ENCODE results near the gene SRRM5.

Gene SRRM5

DNA sequence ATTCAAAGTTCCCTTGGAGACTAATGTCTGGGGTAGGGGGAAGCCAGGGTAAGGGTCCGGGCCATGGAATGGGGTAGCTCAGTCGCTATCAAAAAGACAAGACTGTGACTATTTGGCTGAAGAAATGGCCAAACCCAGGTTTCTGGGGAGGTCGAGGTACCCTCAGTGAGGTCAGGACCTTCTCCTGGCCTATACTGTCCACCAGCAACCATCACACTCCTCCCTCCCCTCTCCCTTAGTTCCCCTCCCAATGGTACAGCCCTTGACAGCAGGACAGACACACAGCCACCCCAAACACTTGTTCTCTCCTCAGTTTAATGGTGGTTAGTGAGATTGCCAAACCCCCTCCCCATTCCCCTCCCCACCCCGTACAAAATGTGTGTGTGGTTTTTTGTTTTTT lies 10.2 kb downstream of the SRRM5 start:
- no peak for TF ChIP-seq CTCF (IDR thresholded peaks at IDR 0.05; ENCODE audit: insufficient read depth, low read length, poor library complexity, severe bottlenecking)
- Histone ChIP-seq H3K4me3 (replicated peaks; ENCODE audit: low read depth, low read length) (no peak overlapping the region), H3K27me3 (replicated peaks; ENCODE audit: control insufficient read depth, insufficient read depth, low read length) (no peaks in the 10 kb centered on the region), H3K36me3 (ENCODE audit: control insufficient read depth, insufficient read depth, low read length) (no peaks in the 10 kb centered on the region)
- DNase-seq (ENCODE audit: extremely low read depth, insufficient read length), result no peak

GRCh38 chr19:43622956-43623355 lies 11.1 kb downstream of the SRRM5 start:
- H3K27me3 ChIP-seq (replicated peaks; ENCODE audit: control insufficient read depth, insufficient read depth, low read length), result no peaks in the 10 kb centered on the region
- no peak for DNase-seq (ENCODE audit: extremely low read depth, insufficient read length)
- H3K4me3 ChIP-seq (replicated peaks; ENCODE audit: low read depth, low read length), result no peak overlapping the region
- TF ChIP-seq CTCF (IDR thresholded peaks at IDR 0.05; ENCODE audit: insufficient read depth, low read length, poor library complexity, severe bottlenecking), result no peak
- no peaks in the 10 kb centered on the region for H3K36me3 ChIP-seq (ENCODE audit: control insufficient read depth, insufficient read depth, low read length)

DNA sequence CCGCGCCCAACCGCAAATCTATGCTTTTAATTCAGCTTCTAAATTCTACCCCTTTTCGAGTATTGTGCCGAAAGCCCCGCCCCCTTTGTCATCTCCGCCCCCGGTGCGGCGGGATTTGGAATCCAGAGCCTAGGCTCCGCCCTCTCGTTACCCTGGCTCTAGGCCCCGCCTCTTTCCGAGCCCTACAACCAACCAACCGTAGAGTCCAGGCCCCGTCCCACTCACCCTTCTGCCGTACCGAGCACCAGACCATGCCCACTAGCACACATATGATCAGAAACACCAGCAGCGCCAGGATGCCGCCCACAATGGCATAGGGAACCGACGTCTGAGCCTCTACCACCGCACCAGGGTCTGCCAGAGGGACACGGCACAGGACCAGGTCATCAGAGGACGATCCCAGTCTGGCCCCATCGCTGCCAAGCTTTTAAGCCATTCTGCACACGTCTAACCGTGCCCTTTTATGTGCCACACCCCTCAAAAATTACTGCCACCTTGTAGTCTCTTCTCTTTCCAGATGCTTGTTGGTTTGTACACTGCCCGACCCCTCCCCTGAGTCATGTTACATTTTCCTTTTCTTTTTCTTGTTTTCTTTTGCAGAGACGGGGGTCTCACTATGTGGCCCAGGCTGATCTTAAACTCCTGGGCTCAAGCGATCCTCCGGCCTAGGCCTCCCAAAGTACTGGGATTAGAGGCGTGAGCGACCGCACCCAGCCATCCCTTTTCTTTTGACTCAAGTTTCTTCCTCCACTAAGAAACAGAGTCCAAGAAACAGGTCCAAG lies 12.2 kb downstream of the SRRM5 start:
- DNase-seq (ENCODE audit: extremely low read depth, insufficient read length), result no peak
- Histone ChIP-seq H3K27me3 (replicated peaks; ENCODE audit: control insufficient read depth, insufficient read depth, low read length) (no peaks in the 10 kb centered on the region), H3K4me3 (replicated peaks; ENCODE audit: low read depth, low read length) (no peak overlapping the region), H3K36me3 (ENCODE audit: control insufficient read depth, insufficient read depth, low read length) (no peaks in the 10 kb centered on the region)
- no peak for TF ChIP-seq CTCF (IDR thresholded peaks at IDR 0.05; ENCODE audit: insufficient read depth, low read length, poor library complexity, severe bottlenecking)

- Histone ChIP-seq H3K4me3 (replicated peaks; ENCODE audit: low read depth, low read length) (no peak overlapping the region), H3K27me3 (replicated peaks; ENCODE audit: control insufficient read depth, insufficient read depth, low read length) (no peaks in the 10 kb centered on the region), H3K36me3 (ENCODE audit: control insufficient read depth, insufficient read depth, low read length) (no peaks in the 10 kb centered on the region)
- DNase-seq (ENCODE audit: extremely low read depth, insufficient read length), result peak; percentile 66
- TF ChIP-seq CTCF (IDR thresholded peaks at IDR 0.05; ENCODE audit: insufficient read depth, low read length, poor library complexity, severe bottlenecking), result peak; percentile 55
Observed at GRCh38 chr19:43624933-43625332, 13.0 kb downstream of the SRRM5 start.

DNA sequence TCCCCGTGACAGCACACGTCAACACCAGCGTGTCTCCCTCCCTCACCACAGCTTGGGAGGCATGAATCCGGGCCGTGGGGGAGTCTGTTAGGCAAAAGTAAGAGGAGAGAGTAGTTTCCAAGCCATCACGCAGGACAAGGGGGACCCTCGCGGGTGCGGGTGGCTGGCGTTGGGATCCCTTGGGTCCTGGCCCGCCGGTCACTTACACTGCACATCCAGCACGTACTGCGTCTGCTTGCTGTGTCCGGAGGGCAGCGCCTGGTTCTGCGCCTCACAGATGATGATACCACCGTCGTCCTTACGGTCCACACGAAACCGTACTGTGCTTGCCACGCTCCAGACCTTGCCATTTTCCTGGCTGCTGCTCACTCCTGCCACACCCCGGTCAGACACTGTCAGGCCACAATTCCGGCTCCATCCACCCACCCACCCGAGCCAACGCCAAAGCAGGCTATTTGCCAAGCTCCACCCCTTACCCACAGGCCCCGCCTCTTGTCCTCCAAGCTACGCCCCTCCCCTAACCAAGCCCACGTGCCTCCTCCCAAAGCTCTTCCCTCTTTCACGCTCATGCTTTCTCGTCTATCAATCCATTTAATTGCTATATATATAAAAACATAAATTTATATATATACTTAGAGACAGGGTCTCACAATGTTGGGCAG lies 14.2 kb downstream of the SRRM5 start:
- Histone ChIP-seq H3K36me3 (ENCODE audit: control insufficient read depth, insufficient read depth, low read length) (no peaks in the 10 kb centered on the region), H3K27me3 (replicated peaks; ENCODE audit: control insufficient read depth, insufficient read depth, low read length) (no peaks in the 10 kb centered on the region), H3K4me3 (replicated peaks; ENCODE audit: low read depth, low read length) (no peak overlapping the region)
- DNase-seq (ENCODE audit: extremely low read depth, insufficient read length), result no peak
- TF ChIP-seq CTCF (IDR thresholded peaks at IDR 0.05; ENCODE audit: insufficient read depth, low read length, poor library complexity, severe bottlenecking), result no peak
